ENCODE measurements around the gene TGM1. TPM values are rescaled to one million over a fixed set of nuclear protein-coding genes. Genes with fewer than 3 reads are reported as not detected.
"Not testable (repeated sequence)": the region's sequence is repeated elsewhere in the genome, so short reads cannot be mapped to it uniquely, and the experiment has no call there.

Gene TGM1
- total RNA-seq, 2 donors from 2014 or later: 11.9 to 36.9 TPM

GRCh38 chr14:24219080-24219479 lies 43.9 kb downstream of the TGM1 start:
- peaks cover 7% of the 10 kb centered on the region for H3K36me3 ChIP-seq
- no peak for DNase-seq (ENCODE audit: low spot score)
- H3K4me1 ChIP-seq: peaks cover 0 to 18% of the 10 kb centered on the region in 2 donors
- no peaks in the 10 kb centered on the region for H3K27me3 ChIP-seq
- no peak overlapping the region for H3K27ac ChIP-seq
- no peaks in the 10 kb centered on the region for H3K9me3 ChIP-seq
- H3K4me3 ChIP-seq: no peak overlapping the region
- TF ChIP-seq CTCF (IDR thresholded peaks at IDR 0.05): no peak

DNA sequence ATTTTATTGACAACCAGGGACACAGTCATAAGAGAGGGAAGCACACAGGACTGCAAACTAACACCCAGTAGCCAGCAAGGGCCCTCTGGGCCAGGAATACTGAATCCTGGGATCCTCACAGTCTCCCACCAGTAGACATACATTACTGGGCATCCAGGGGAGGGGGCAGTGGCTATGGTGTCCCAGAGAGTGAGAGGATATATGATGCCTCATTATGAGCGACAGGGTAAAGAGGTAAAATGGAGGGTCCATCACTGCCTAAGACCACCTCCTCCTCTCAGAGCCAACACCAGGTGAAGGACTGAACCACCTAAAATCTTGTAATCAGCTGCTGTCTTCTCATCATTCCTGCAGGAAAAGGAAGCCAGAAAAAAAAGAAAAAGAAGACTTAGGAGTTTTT lies 46.1 kb downstream of the TGM1 start:
- H3K27ac ChIP-seq; H3K27me3 ChIP-seq; H3K9me3 ChIP-seq; H3K4me3 ChIP-seq; DNase-seq (ENCODE audit: low spot score); H3K36me3 ChIP-seq: not testable (repeated sequence)
- peaks cover 0 to 28% of the 10 kb centered on the region in 2 donors for H3K4me1 ChIP-seq

- peak overlapping the region in 1 of 2 donors; percentile 72 for H3K4me3 ChIP-seq
- peaks cover 0 to 34% of the 10 kb centered on the region in 2 donors for H3K4me1 ChIP-seq
- H3K27ac ChIP-seq: peak overlapping the region; percentile 89 to 90
- H3K27me3 ChIP-seq: no peaks in the 10 kb centered on the region
- DNase-seq (ENCODE audit: low spot score): no peak
- no peaks in the 10 kb centered on the region for H3K9me3 ChIP-seq
- TF ChIP-seq CTCF (IDR thresholded peaks at IDR 0.05): no peak
- peaks cover 7% of the 10 kb centered on the region for H3K36me3 ChIP-seq
Measured at GRCh38 chr14:24216345-24216699, 46.7 kb downstream of the TGM1 start.

DNA sequence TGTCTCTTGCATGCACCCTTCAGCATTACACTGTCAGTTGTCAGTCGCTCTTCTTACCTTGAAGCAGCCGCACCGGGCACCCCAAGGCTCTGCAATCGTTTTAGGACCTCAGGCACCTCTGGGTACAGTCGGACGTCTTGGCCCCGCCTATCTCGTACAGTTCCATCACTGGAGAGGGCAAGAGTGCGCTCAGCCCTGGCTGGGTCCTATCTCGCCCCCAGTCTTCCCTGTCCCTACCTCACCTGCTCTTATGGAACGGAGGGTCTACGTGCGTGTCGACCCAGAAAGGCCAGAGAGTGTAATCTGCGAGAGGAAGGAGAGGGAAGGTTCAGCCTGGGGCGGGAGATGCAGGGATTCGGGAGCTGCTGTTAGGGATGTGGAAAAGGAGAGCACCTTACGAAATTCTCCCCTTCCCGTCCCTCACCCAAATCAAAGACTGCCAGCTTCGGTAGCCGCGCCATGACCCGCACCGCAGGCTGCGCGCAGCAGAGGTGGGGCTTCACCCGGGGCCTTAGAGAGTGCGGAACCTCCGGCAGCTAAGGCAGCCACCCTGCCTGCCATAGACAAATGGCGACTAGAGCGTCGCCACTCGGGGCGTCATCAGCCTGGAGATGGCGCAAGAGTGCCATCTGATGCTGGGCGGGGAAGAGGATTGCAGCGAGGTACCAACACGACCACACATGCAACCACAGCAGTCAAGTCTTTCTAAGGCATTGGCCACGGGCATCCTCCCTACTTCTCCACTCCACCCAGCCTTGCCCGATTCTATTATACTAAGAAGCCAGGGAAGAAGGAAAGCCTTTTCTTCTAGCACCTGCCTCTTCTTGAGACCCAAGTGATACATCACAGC lies 47.3 kb downstream of the TGM1 start, which contains the start of gene MDP1:
TSS of gene MDP1 (minus strand) at position 572 of the 850 bp plus-strand sequence. CDS start at position 461, 111 bp downstream.
- H3K9me3 ChIP-seq: no peaks in the 10 kb centered on the region
- H3K36me3 ChIP-seq: peaks cover 7% of the 10 kb centered on the region
- peak in 1 of 2 donors; percentile 78 for TF ChIP-seq CTCF (IDR thresholded peaks at IDR 0.05)
- peak within 1 kb of the TSS; percentile 89 to 90 for H3K27ac ChIP-seq
- peak within 1 kb of the TSS; percentile 68 to 72 for H3K4me3 ChIP-seq
- H3K4me1 ChIP-seq: peaks cover 0 to 35% of the 10 kb centered on the region in 2 donors
- no peaks in the 10 kb centered on the region for H3K27me3 ChIP-seq
- peak; percentile 88 for DNase-seq (ENCODE audit: low spot score)

- Histone ChIP-seq H3K9me3 (no peaks in the 10 kb centered on the region), H3K36me3 (peaks cover 18% of the 10 kb centered on the region), H3K27ac (peak overlapping the region; percentile 89 to 97), H3K4me1 (peaks cover 0 to 35% of the 10 kb centered on the region in 2 donors), H3K4me3 (peak overlapping the region; percentile 78 to 93), H3K27me3 (no peaks in the 10 kb centered on the region)
- DNase-seq (ENCODE audit: low spot score): no peak
- TF ChIP-seq CTCF (IDR thresholded peaks at IDR 0.05): no peak
Measured at GRCh38 chr14:24213866-24214662, 48.9 kb downstream of the TGM1 start.

All from right atrium auricular region (tissue), 2 donors.